ENCODE data around the gene NOXA1. TPM values are rescaled to one million over a fixed set of nuclear protein-coding genes. Genes with fewer than 3 reads are reported as not detected.

The NOXA1 gene
- total and polyA plus RNA-seq, 2 donors (not counting 1 experiment from before 2014, with no cell fraction given), result 0.08 to 0.66 TPM

DNA sequence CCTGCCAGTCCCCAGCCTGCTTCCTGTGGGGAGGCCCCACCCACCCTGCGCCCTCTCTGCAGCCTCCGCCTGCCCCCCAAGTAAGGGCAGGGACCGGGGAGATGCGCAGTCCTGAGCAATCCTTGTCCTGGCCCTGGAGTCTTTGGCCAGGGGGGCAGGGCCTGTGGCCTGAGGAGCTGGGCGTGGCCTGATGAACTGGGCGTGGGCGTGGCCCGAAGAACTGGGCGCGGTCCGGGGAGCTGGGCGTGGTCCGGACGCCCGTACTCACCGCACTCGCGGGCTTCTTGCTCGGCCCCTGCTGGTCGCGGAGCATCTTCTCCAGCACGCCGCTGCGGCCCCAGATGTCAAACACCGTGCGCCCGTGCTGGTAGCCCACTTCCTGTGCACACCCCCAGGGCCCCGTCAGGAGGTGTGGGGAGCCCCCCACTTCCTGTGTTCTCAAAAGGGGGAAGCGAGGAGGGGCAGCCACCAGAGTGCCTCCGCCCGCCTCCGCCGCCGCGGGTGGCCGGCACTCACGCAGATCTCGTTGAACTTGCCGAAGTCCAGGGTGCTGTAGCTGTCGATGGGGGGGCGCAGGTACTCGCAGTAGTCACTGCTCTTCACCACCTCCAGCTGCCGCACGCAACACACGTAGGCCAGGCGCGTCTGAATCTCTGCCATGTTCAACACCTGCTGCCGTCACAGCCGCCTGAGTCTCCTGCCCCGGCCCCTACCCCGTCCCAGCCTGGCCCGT, 38.6 kb downstream of the NOXA1 start:
- H3K27ac ChIP-seq (ENCODE audit: insufficient read depth, low read length), result no peak overlapping the region
- peaks cover 3% of the 10 kb centered on the region for H3K4me1 ChIP-seq (ENCODE audit: control insufficient read depth, extremely low read depth, insufficient read depth, low read length)
- H3K4me2 ChIP-seq (ENCODE audit: extremely low read depth, insufficient read depth, low read length), result no peak overlapping the region
- DNase-seq (ENCODE audit: low read depth in 2 of 2), result peak in 1 of 2 donors; percentile 37
- no peaks in the 10 kb centered on the region for H4K20me1 ChIP-seq (ENCODE audit: control insufficient read depth, extremely low read depth, insufficient read depth, low read length)
- TF ChIP-seq, protein P1, sequence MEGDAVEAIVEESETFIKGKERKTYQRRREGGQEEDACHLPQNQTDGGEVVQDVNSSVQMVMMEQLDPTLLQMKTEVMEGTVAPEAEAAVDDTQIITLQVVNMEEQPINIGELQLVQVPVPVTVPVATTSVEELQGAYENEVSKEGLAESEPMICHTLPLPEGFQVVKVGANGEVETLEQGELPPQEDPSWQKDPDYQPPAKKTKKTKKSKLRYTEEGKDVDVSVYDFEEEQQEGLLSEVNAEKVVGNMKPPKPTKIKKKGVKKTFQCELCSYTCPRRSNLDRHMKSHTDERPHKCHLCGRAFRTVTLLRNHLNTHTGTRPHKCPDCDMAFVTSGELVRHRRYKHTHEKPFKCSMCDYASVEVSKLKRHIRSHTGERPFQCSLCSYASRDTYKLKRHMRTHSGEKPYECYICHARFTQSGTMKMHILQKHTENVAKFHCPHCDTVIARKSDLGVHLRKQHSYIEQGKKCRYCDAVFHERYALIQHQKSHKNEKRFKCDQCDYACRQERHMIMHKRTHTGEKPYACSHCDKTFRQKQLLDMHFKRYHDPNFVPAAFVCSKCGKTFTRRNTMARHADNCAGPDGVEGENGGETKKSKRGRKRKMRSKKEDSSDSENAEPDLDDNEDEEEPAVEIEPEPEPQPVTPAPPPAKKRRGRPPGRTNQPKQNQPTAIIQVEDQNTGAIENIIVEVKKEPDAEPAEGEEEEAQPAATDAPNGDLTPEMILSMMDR (conservative IDR thresholded peaks at IDR 0.05 in 1 of 2, IDR thresholded peaks at IDR 0.05 in 1 of 2; ENCODE audit: low read depth in 1 of 2, low read length in 2 of 2), result no peak
- TF ChIP-seq EZH2 (IDR thresholded peaks at IDR 0.05; ENCODE audit: low read length, missing control alignments), result no peak
- H3K79me2 ChIP-seq (ENCODE audit: control insufficient read depth, insufficient read depth, low read length), result peaks cover 3% of the 10 kb centered on the region
- no peak overlapping the region for H2AFZ ChIP-seq (ENCODE audit: low read length)
- peaks cover 5% of the 10 kb centered on the region for H3K36me3 ChIP-seq (ENCODE audit: control insufficient read depth, insufficient read depth, low read length)
- no peak overlapping the region for H3K4me3 ChIP-seq (replicated peaks in 1 of 4; ENCODE audit: control extremely low read depth in 1 of 4, insufficient read depth in 1 of 4, low read depth in 3 of 4, low read length in 4 of 4)
- no peaks in the 10 kb centered on the region for H3K9me3 ChIP-seq (ENCODE audit: control insufficient read depth, insufficient read depth, low read depth, low read length)
- no peak overlapping the region for H3K9ac ChIP-seq (ENCODE audit: insufficient read depth, low read length)
- no peaks in the 10 kb centered on the region for H3K27me3 ChIP-seq (ENCODE audit: control insufficient read depth, insufficient read depth, low read length)

DNA sequence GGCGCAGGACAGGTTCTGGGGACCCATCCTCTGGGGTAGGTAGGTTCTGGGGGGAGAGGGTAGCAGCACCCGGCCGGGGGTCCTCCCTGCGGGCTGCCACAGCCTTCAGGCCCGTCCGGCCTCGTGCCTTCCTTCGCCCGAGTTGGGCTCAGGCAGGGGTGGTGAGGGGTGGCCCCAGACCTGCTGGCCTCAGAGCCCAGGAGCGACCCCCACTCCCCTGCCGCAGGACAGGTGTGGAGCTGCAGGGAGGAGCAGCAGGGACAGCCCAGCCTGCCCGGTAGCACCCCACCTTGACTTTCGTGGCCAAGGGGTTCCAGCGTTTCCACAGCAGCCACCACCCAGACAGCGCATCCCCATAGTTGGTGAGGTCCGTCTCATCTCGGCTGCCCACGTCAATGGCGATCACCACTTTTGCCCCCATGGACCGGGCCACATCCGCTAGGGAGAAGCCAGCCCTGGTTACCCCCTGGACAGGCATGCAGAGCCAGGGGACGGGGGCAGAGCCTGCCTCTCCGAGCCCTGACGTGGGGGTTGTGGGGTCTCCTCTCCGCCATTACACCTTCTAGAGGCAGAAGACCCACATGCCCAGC, 39.3 kb downstream of the NOXA1 start:
- no peak overlapping the region for H3K27ac ChIP-seq (ENCODE audit: insufficient read depth, low read length)
- H3K4me2 ChIP-seq (ENCODE audit: extremely low read depth, insufficient read depth, low read length), result no peak overlapping the region
- no peaks in the 10 kb centered on the region for H3K9me3 ChIP-seq (ENCODE audit: control insufficient read depth, insufficient read depth, low read depth, low read length)
- no peak overlapping the region for H3K9ac ChIP-seq (ENCODE audit: insufficient read depth, low read length)
- no peaks in the 10 kb centered on the region for H3K27me3 ChIP-seq (ENCODE audit: control insufficient read depth, insufficient read depth, low read length)
- TF ChIP-seq, protein P1 (conservative IDR thresholded peaks at IDR 0.05 in 1 of 2, IDR thresholded peaks at IDR 0.05 in 1 of 2; ENCODE audit: low read depth in 1 of 2, low read length in 2 of 2), result no peak
- TF ChIP-seq EZH2 (IDR thresholded peaks at IDR 0.05; ENCODE audit: low read length, missing control alignments), result no peak
- no peak overlapping the region for H3K4me3 ChIP-seq (replicated peaks in 1 of 4; ENCODE audit: control extremely low read depth in 1 of 4, insufficient read depth in 1 of 4, low read depth in 3 of 4, low read length in 4 of 4)
- H4K20me1 ChIP-seq (ENCODE audit: control insufficient read depth, extremely low read depth, insufficient read depth, low read length), result no peaks in the 10 kb centered on the region
- no peaks in the 10 kb centered on the region for H3K36me3 ChIP-seq (ENCODE audit: control insufficient read depth, insufficient read depth, low read length)
- H3K4me1 ChIP-seq (ENCODE audit: control insufficient read depth, extremely low read depth, insufficient read depth, low read length), result peaks cover 3% of the 10 kb centered on the region
- H3K79me2 ChIP-seq (ENCODE audit: control insufficient read depth, insufficient read depth, low read length), result peaks cover 3% of the 10 kb centered on the region
- no peak for DNase-seq (ENCODE audit: low read depth in 2 of 2)
- H2AFZ ChIP-seq (ENCODE audit: low read length), result no peak overlapping the region

DNA sequence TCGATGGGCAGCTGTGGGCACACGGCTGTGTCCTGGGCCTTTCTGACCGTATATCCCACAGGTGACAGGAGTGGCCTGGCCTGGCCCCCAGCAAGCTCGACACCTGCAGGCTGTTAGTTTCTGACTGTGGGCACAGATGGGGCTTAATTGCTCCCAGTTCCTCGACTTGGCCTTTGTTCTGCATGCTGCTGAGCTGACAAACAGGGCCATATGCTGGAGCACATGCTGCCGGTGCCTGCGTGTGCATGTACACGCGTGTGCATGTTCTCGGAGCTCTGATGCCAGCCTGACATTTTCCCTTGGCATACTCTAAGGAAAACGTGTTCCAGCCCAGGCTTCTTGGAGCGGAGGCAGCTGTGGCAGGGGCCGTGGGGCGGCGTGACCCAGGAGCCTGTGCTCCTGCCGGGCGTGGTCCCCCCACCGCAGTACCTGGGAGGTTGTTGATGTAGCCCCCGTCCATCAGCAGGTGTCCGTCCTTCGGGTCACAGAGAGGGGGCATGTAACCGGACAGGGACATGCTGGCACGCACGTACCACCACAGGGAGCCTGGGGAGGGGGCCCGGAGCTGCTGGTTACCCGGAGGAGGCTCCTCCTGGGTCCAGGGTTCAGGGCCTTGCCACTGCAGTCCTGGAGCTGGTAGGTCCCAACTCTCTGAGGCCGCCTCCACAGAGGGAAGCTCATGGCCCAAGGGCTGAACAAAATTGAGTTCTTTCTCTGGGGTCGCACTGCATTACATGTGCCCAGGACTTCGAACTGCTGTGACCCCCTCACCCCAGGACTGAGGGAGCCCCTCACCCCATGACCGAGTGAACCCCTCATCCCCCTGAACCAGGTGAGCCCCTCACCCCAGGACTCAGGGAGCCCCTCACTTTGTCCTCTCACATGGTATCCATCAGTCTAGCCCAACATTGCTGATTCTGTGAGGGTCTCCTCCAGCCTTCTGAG, 40.1 kb downstream of the NOXA1 start:
- no peak overlapping the region for H3K27ac ChIP-seq (ENCODE audit: insufficient read depth, low read length)
- H3K9ac ChIP-seq (ENCODE audit: insufficient read depth, low read length), result no peak overlapping the region
- H4K20me1 ChIP-seq (ENCODE audit: control insufficient read depth, extremely low read depth, insufficient read depth, low read length), result no peaks in the 10 kb centered on the region
- H3K4me2 ChIP-seq (ENCODE audit: extremely low read depth, insufficient read depth, low read length), result no peak overlapping the region
- no peaks in the 10 kb centered on the region for H3K4me1 ChIP-seq (ENCODE audit: control insufficient read depth, extremely low read depth, insufficient read depth, low read length)
- no peak for TF ChIP-seq EZH2 (IDR thresholded peaks at IDR 0.05; ENCODE audit: low read length, missing control alignments)
- TF ChIP-seq, protein P1 (conservative IDR thresholded peaks at IDR 0.05 in 1 of 2, IDR thresholded peaks at IDR 0.05 in 1 of 2; ENCODE audit: low read depth in 1 of 2, low read length in 2 of 2), result no peak
- H3K27me3 ChIP-seq (ENCODE audit: control insufficient read depth, insufficient read depth, low read length), result no peaks in the 10 kb centered on the region
- no peaks in the 10 kb centered on the region for H3K9me3 ChIP-seq (ENCODE audit: control insufficient read depth, insufficient read depth, low read depth, low read length)
- peaks cover 3% of the 10 kb centered on the region for H3K79me2 ChIP-seq (ENCODE audit: control insufficient read depth, insufficient read depth, low read length)
- no peak overlapping the region for H3K4me3 ChIP-seq (replicated peaks in 1 of 4; ENCODE audit: control extremely low read depth in 1 of 4, insufficient read depth in 1 of 4, low read depth in 3 of 4, low read length in 4 of 4)
- no peak overlapping the region for H2AFZ ChIP-seq (ENCODE audit: low read length)
- DNase-seq (ENCODE audit: low read depth in 2 of 2), result no peak
- H3K36me3 ChIP-seq (ENCODE audit: control insufficient read depth, insufficient read depth, low read length), result no peaks in the 10 kb centered on the region

Data from fibroblast of lung (primary cell).